Mammary epithelial cell (primary cell): Measurements from ENCODE around the gene UBC.

Source experiments
- CTCF ChIP-seq, 2 donors: IDR thresholded peaks in 1 of 2; conservative IDR thresholded peaks in 1 of 2; 2 replicates each; pipeline ENCODE4 v1.5.1; 2011 to 2012; ENCODE audit warnings: inconsistent platforms in 2 of 2, low read length in 2 of 2, mild to moderate bottlenecking in 2 of 2, control low read depth in 1 of 2, low read depth in 1 of 2; ENCODE audit not compliant: insufficient read depth in 1 of 2; ENCODE audit errors: extremely low read depth in 1 of 2
- EZH2 ChIP-seq: IDR thresholded peaks from 2 replicates; pipeline ENCODE4 v1.6.1; 2012; ENCODE audit warnings: low read length, inconsistent platforms, borderline replicate concordance

GRCh38 chr12:124866195-124866882, 48.1 kb downstream of the UBC start:
- no peak for TF ChIP-seq EZH2
- no peak for TF ChIP-seq CTCF (conservative IDR thresholded peaks at IDR 0.05 in 1 of 2, IDR thresholded peaks at IDR 0.05 in 1 of 2; ENCODE audit: extremely low read depth in 1 of 2, insufficient read depth in 1 of 2, low read depth in 1 of 2, low read length in 2 of 2)
